OCI-LY1 (cell line): Measurements from ENCODE around the gene TMEM38B.
A peak's percentile ranks its signal among the peaks of the same experiment; 100 is the strongest.

Experiments used
- H2AFZ ChIP-seq: fragments of 200-600 bp; sonication (generic), shearing (Covaris generic); 2 replicates; pipeline ENCODE4 v1.6.0; 2014; ENCODE audit warnings: antibody characterized with exemption, mild to moderate bottlenecking, low read length
- H3F3A ChIP-seq: fragments of 200-600 bp; sonication (generic), shearing (Covaris generic); 2 replicates; pipeline ENCODE4 v1.6.0; 2014; ENCODE audit warnings: mild to moderate bottlenecking, antibody characterized with exemption, low read length, moderate library complexity; ENCODE audit not compliant: insufficient read depth
- H3K27ac ChIP-seq: fragments of 200-600 bp; sonication (generic); 2 replicates; pipeline ENCODE4 v1.5.1; 2014; ENCODE audit warnings: low read length, mixed run types, mild to moderate bottlenecking, low read depth; ENCODE audit not compliant: poor library complexity, severe bottlenecking
- H3K27me3 ChIP-seq: fragments of 200-600 bp; sonication (generic); 2 replicates; pipeline ENCODE4 v1.6.0; 2014; ENCODE audit warnings: antibody characterized with exemption, mild to moderate bottlenecking, low read length, moderate library complexity; ENCODE audit not compliant: insufficient read depth
- H3K36me3 ChIP-seq: fragments of 200-600 bp; sonication (generic); 2 replicates; pipeline ENCODE4 v1.6.1; 2014; ENCODE audit warnings: mild to moderate bottlenecking, antibody characterized with exemption, low read length, moderate library complexity, mixed read lengths; ENCODE audit not compliant: insufficient read depth
- H3K4me1 ChIP-seq: fragments of 200-600 bp; sonication (generic); 2 replicates; pipeline ENCODE4 v1.5.1; 2014; ENCODE audit warnings: mild to moderate bottlenecking, low read length, moderate library complexity; ENCODE audit not compliant: insufficient read depth, severe bottlenecking
- H3K4me2 ChIP-seq: fragments of 200-600 bp; sonication (generic), shearing (Covaris generic); 2 replicates; pipeline ENCODE4 v1.6.1; 2014; ENCODE audit warnings: low read length
- H3K4me3 ChIP-seq: fragments of 200-600 bp; sonication (generic); 2 replicates; pipeline ENCODE4 v1.5.1; 2014; ENCODE audit warnings: low read length, low read depth, mild to moderate bottlenecking, mixed read lengths; ENCODE audit not compliant: poor library complexity, severe bottlenecking
- H3K79me2 ChIP-seq: fragments of 200-600 bp; shearing (Covaris generic); 2 replicates; pipeline ENCODE4 v1.6.1; 2016; ENCODE audit warnings: mixed run types, low read length, mixed read lengths; ENCODE audit not compliant: insufficient read depth
- H3K9ac ChIP-seq: fragments of 200-600 bp; sonication (generic), shearing (Covaris generic); 2 replicates; pipeline ENCODE4 v1.6.1; 2014; ENCODE audit warnings: mild to moderate bottlenecking, low read length, mixed read lengths
- H3K9me2 ChIP-seq: fragments of 200-600 bp; sonication (generic), shearing (Covaris generic); 2 replicates; pipeline ENCODE4 v1.6.1; 2014; ENCODE audit warnings: low read depth, mild to moderate bottlenecking, low read length, mixed read lengths
- H3K9me3 ChIP-seq: fragments of 200-600 bp; shearing (Covaris generic); 2 replicates; pipeline ENCODE4 v1.6.1; 2014; ENCODE audit warnings: low read length, mixed read lengths
- H4K20me1 ChIP-seq: fragments of 200-600 bp; sonication (generic), shearing (Covaris generic); 2 replicates; pipeline ENCODE4 v1.6.0; 2016; ENCODE audit warnings: mild to moderate bottlenecking, low read length; ENCODE audit not compliant: insufficient read depth
- CTCF ChIP-seq: fragments of 200-600 bp; sonication (generic), shearing (Covaris generic); IDR thresholded peaks from 2 replicates; pipeline ENCODE4 v1.5.1; 2017; ENCODE audit warnings: mild to moderate bottlenecking, antibody characterized with exemption, low read length, moderate library complexity, mixed read lengths
- EZH2 ChIP-seq: fragments of 200-600 bp; sonication (generic), shearing (Covaris generic); IDR thresholded peaks from 2 replicates; pipeline ENCODE4 v1.8.0; 2017; ENCODE audit warnings: borderline replicate concordance, mixed run types, mild to moderate bottlenecking, antibody characterized with exemption, low read length, moderate library complexity, mixed read lengths

The TMEM38B gene

GRCh38 chr9:105696219-105696793, 2.0 kb downstream of the TMEM38B start:
- H3K9me3 ChIP-seq, result no peaks in the 10 kb centered on the region
- H3K79me2 ChIP-seq, result peaks cover 57% of the 10 kb centered on the region
- no peak overlapping the region for H3K9ac ChIP-seq
- no peaks in the 10 kb centered on the region for H3K9me2 ChIP-seq
- no peaks in the 10 kb centered on the region for H4K20me1 ChIP-seq
- no peaks in the 10 kb centered on the region for H3K36me3 ChIP-seq
- no peak overlapping the region for H2AFZ ChIP-seq
- no peaks in the 10 kb centered on the region for H3F3A ChIP-seq
- H3K4me1 ChIP-seq, result peaks cover 51% of the 10 kb centered on the region
- H3K4me2 ChIP-seq, result peak overlapping the region; percentile 97
- no peaks in the 10 kb centered on the region for H3K27me3 ChIP-seq
- no peak for TF ChIP-seq CTCF
- H3K4me3 ChIP-seq, result no peak overlapping the region
- no peak overlapping the region for H3K27ac ChIP-seq

GRCh38 chr9:105697871-105698270, 3.5 kb downstream of the TMEM38B start:
- Histone ChIP-seq H3K4me1 (peaks cover 49% of the 10 kb centered on the region), H3F3A (no peaks in the 10 kb centered on the region), H3K9me3 (no peaks in the 10 kb centered on the region), H3K36me3 (peaks cover 3% of the 10 kb centered on the region), H3K27ac (no peak overlapping the region), H3K27me3 (no peaks in the 10 kb centered on the region), H3K79me2 (peaks cover 66% of the 10 kb centered on the region), H2AFZ (no peak overlapping the region), H4K20me1 (no peaks in the 10 kb centered on the region), H3K9ac (no peak overlapping the region), H3K4me2 (no peak overlapping the region), H3K4me3 (no peak overlapping the region), H3K9me2 (no peaks in the 10 kb centered on the region)
- TF ChIP-seq EZH2 (no peak), CTCF (no peak)

GRCh38 chr9:105698348-105698870, 4.1 kb downstream of the TMEM38B start:
- Histone ChIP-seq H3K36me3 (peaks cover 5% of the 10 kb centered on the region), H3F3A (no peaks in the 10 kb centered on the region), H3K4me3 (no peak overlapping the region), H4K20me1 (no peaks in the 10 kb centered on the region), H3K79me2 (peaks cover 67% of the 10 kb centered on the region), H3K4me2 (no peak overlapping the region), H3K9me2 (no peaks in the 10 kb centered on the region), H2AFZ (no peak overlapping the region), H3K9me3 (no peaks in the 10 kb centered on the region), H3K27me3 (no peaks in the 10 kb centered on the region), H3K27ac (no peak overlapping the region), H3K9ac (no peak overlapping the region), H3K4me1 (peaks cover 44% of the 10 kb centered on the region)
- TF ChIP-seq EZH2 (no peak), CTCF (no peak)
